ENCODE data around the gene ABHD14A.

- TF ChIP-seq CTCF (conservative IDR thresholded peaks at IDR 0.05 in 1 of 2, IDR thresholded peaks at IDR 0.05 in 1 of 2; ENCODE audit: low read depth in 1 of 2, low read length in 2 of 2) (no peak), EZH2 (IDR thresholded peaks at IDR 0.05; ENCODE audit: low read length, missing control alignments) (no peak)
These were observed 35.6 kb downstream of the ABHD14A start for GRCh38 chr3:52010431-52010830.

Data from fibroblast of lung (primary cell).